Heart right ventricle (tissue), 16 donors: Measurements from ENCODE around the gene ALKAL2. TPM values are rescaled to one million over a fixed set of nuclear protein-coding genes. Genes with fewer than 3 reads are reported as not detected.
A peak's percentile ranks its signal among the peaks of the same experiment; 100 is the strongest.

ENCODE experiments used
- ATAC-seq, 8 donors: fragments of 200-7000 bp; cut with Tn5 transposase; one replicate each; pipeline ENCODE4 v1.9.1; 2020; ENCODE audit warnings: mild to moderate bottlenecking in 8 of 8, moderate library complexity in 8 of 8, moderate number of reproducible peaks in 1 of 8
- DNase-seq, 2 donors: peaks; one replicate each; pipeline ENCODE4 v3.0.0-alpha.2; 2020
- H3K27ac ChIP-seq, 10 donors: fragments of 200-600 bp; sonication (generic) in 2 of 10; one replicate each; pipeline versions ENCODE4 v1.5.0 to v1.8.0; 2020 to 2022; ENCODE audit warnings: mild to moderate bottlenecking in 3 of 10
- H3K27me3 ChIP-seq, 7 donors: fragments of 200-600 bp; one replicate each; pipeline ENCODE4 v1.8.0; 2021 to 2022; ENCODE audit warnings: mild to moderate bottlenecking in 2 of 7
- H3K36me3 ChIP-seq, 9 donors: fragments of 200-600 bp; sonication (generic) in 1 of 9; one replicate each; pipeline versions ENCODE4 v1.5.0 to v1.8.0; 2020 to 2022; ENCODE audit warnings: mild to moderate bottlenecking in 2 of 9
- H3K4me1 ChIP-seq, 9 donors: fragments of 200-600 bp; sonication (generic) in 1 of 9; one replicate each; pipeline versions ENCODE4 v1.5.0 to v1.8.0; 2020 to 2022; ENCODE audit warnings: mild to moderate bottlenecking in 4 of 9
- H3K4me3 ChIP-seq, 10 donors: fragments of 200-600 bp; sonication (generic) in 2 of 10; one replicate each; pipeline versions ENCODE4 v1.5.0 to v1.8.0; 2020 to 2022; ENCODE audit warnings: mild to moderate bottlenecking in 7 of 10, moderate library complexity in 2 of 10
- H3K9me3 ChIP-seq, 11 donors: fragments of 200-600 bp in 10 of 11; sonication (generic) in 2 of 11; one replicate each; pipeline versions ENCODE4 v1.5.0 to v1.8.0; 2013 to 2022; ENCODE audit warnings: mild to moderate bottlenecking in 2 of 11, control low read depth in 1 of 11, moderate library complexity in 1 of 11
- CTCF ChIP-seq, 9 donors: fragments of 200-600 bp; sonication (generic) in 2 of 9; IDR thresholded peaks; one replicate each; pipeline versions ENCODE4 v1.5.0 to v1.8.0; 2021 to 2022; ENCODE audit warnings: antibody characterized with exemption in 9 of 9, mild to moderate bottlenecking in 5 of 9, moderate library complexity in 1 of 9
- WGBS, 2 donors: extraction: QIAGEN DNeasy Blood & Tissue Kit; methylation state at CpG; one replicate each; pipeline ENCODE4 v1.1.7; 2013; ENCODE audit warnings: inconsistent platforms in 1 of 2; 5-methylcytosine and 5-hydroxymethylcytosine counted together
- intact Hi-C, 10 donors: fragments of 100-400 bp; cut with DNase I; formaldehyde crosslinking; loops; one replicate each; pipeline versions ENCODE4 v1.11.1 to v1.14.2; 2022
- polyA plus RNA-seq, 2 donors: library from polyadenylated mRNA; stranded (reverse); fragments of 200-250 nt; gene quantifications; one replicate each; pipeline ENCODE4 v1.2.3, GENCODE V29; 2013
- total RNA-seq, 10 donors: library from RNA; stranded (reverse); fragmentation: NEBNext Ultra II Directional in 3 of 10; extraction: Animal tissue kit (Norgen Biotek cat#: 25700) in 3 of 10; gene quantifications; one replicate each; pipeline versions ENCODE4 v1.2.1 to v1.2.4, GENCODE V29; 2021 to 2023
- donor health status: Arrhythmogenic right ventricular cardiomyopathy.
- donor health status: ischemic (EF 13 %, LVEDD 7.1; RV severe dilation, severe dysfunction).
- donor health status: healthy with polysubstance abuse.
- donor health status: DM: no; HTN: yes; CAD: no.
- donor health status: DM: no; HTN: no; CAD: no.
- donor health status: ischemic (EF 25% LVEDD 6.9; RV normal size, moderate dysfunction).
- donor health status: ischemic (EF 25% LVEDD 5.7; RV mildly dilated, moderate dysfunction).
- donor health status: healthy.
- donor health status: DM: yes; HTN: yes; CAD: no.
- donor health status: Ischemic cardiomyopathy.
- donor health status: ischemic (EF 35%, LVEDD 5.7; RV mildly dilated, moderate dysfunction).
- donor health status: nonischemic (EF 11% LVEDD 7.7; RV severe dilation, severe dysfunction).
- donor health status: DM: yes; HTN: yes; CAD: no.
- donor health status: PGD.
- donor health status: ischemic (EF 29% LVEDD 5.4; RV normal size, mild dysfunction).
- donor health status: nonischemic (EF 23%, LVEDD 6.1; RV moderate dilation, normal function).

The ALKAL2 gene
- total and polyA plus RNA-seq, 12 donors = 0.23 to 7.9 (median 1.3) TPM; not detected in 1

- DNase-seq (no peak), ATAC-seq (no peak)
- Histone ChIP-seq H3K4me1 (peaks cover 0 to 53% (median 18%) of the 10 kb centered on the region in 9 donors), H3K36me3 (peaks cover 0 to 38% (median 0%) of the 10 kb centered on the region in 9 donors), H3K27me3 (peaks cover 0 to 33% (median 25%) of the 10 kb centered on the region in 7 donors), H3K27ac (peak overlapping the region in 1 of 10 donors; percentile 61), H3K9me3 (no peaks in the 10 kb centered on the region), H3K4me3 (no peak overlapping the region)
- WGBS, 2 donors = 89 to 92% methylated on average over 4 of the region's 4 CpGs
- intact Hi-C loops = no loop called here
- TF ChIP-seq CTCF (IDR thresholded peaks at IDR 0.05) = no peak
Measured at GRCh38 chr2:283996-284794, 3.7 kb downstream of the ALKAL2 start.

- H3K4me3 ChIP-seq = no peak overlapping the region
- peaks cover 0 to 19% (median 12%) of the 10 kb centered on the region in 7 donors for H3K27me3 ChIP-seq
- H3K27ac ChIP-seq = no peak overlapping the region
- DNase-seq (no peak), ATAC-seq (no peak)
- WGBS, 2 donors = 96 to 97% methylated on average over 12 of the region's 12 CpGs
- peaks cover 0 to 45% (median 12%) of the 10 kb centered on the region in 9 donors for H3K4me1 ChIP-seq
- intact Hi-C loops = no loop called here
- H3K36me3 ChIP-seq = peaks cover 0 to 54% (median 10%) of the 10 kb centered on the region in 9 donors
- TF ChIP-seq CTCF (IDR thresholded peaks at IDR 0.05) = no peak
- no peaks in the 10 kb centered on the region for H3K9me3 ChIP-seq
Measured at GRCh38 chr2:282371-283263, 5.3 kb downstream of the ALKAL2 start.

GRCh38 chr2:281381-281780 is 6.5 kb downstream of the ALKAL2 start:
- H3K27me3 ChIP-seq = peaks cover 0 to 7% (median under 1%) of the 10 kb centered on the region in 7 donors
- H3K9me3 ChIP-seq = no peaks in the 10 kb centered on the region
- no peak overlapping the region for H3K4me3 ChIP-seq
- DNase-seq (no peak), ATAC-seq (no peak)
- intact Hi-C loops = no loop called here
- peaks cover 0 to 36% (median 4%) of the 10 kb centered on the region in 9 donors for H3K4me1 ChIP-seq
- no peak for TF ChIP-seq CTCF (IDR thresholded peaks at IDR 0.05)
- 95 to 98% methylated on average over 9 of the region's 9 CpGs for WGBS, 2 donors
- H3K36me3 ChIP-seq = peaks cover 0 to 66% (median 15%) of the 10 kb centered on the region in 9 donors
- H3K27ac ChIP-seq = peak overlapping the region in 2 of 10 donors; percentile 47 to 70

GRCh38 chr2:280650-281110 is 7.2 kb downstream of the ALKAL2 start:
- Histone ChIP-seq H3K27me3 (no peaks in the 10 kb centered on the region), H3K9me3 (no peaks in the 10 kb centered on the region), H3K4me1 (peaks cover 0 to 29% (median 3%) of the 10 kb centered on the region in 9 donors), H3K4me3 (no peak overlapping the region), H3K27ac (peak overlapping the region in 5 of 10 donors; percentile 16 to 70 (median 46)), H3K36me3 (peaks cover 0 to 73% (median 15%) of the 10 kb centered on the region in 9 donors)
- WGBS, 2 donors = 72 to 80% methylated on average over 7 of the region's 7 CpGs
- intact Hi-C loops = no loop called here
- DNase-seq (no peak), ATAC-seq (peak in 5 of 8 donors; percentile 11 to 79 (median 50))
- TF ChIP-seq CTCF (IDR thresholded peaks at IDR 0.05) = no peak
